H9 (cell line): ENCODE results near the gene NEDD4L. TPM values are rescaled to one million over a fixed set of nuclear protein-coding genes. Genes with fewer than 3 reads are reported as not detected.

Experiments used
- DNase-seq: peaks from one replicate; pipeline ENCODE4 v3.0.0-alpha.2; 2017
- H2AFZ ChIP-seq: one replicate; pipeline ENCODE4 v1.6.1; 2013; ENCODE audit warnings: mild to moderate bottlenecking, low read length, control low read depth, moderate library complexity
- H2AK5ac ChIP-seq: 2 replicates; pipeline ENCODE4 v1.6.1; 2013; ENCODE audit warnings: low read length, control low read depth, mixed read lengths; ENCODE audit not compliant: insufficient read length
- H2BK120ac ChIP-seq: one replicate; pipeline ENCODE4 v1.6.1; 2013; ENCODE audit warnings: low read depth, mild to moderate bottlenecking, low read length, control low read depth, inconsistent platforms; ENCODE audit not compliant: poor library complexity, severe bottlenecking
- H2BK12ac ChIP-seq: 2 replicates; pipeline ENCODE4 v1.6.1; 2013; ENCODE audit warnings: low read length, control low read depth, mixed read lengths, low read depth; ENCODE audit not compliant: insufficient read length
- H2BK15ac ChIP-seq: 2 replicates; pipeline ENCODE4 v1.6.1; 2013; ENCODE audit warnings: low read depth, low read length, control low read depth
- H2BK20ac ChIP-seq: one replicate; pipeline ENCODE4 v1.6.1; 2013; ENCODE audit warnings: low read depth, mild to moderate bottlenecking, low read length, control low read depth, inconsistent platforms; ENCODE audit not compliant: poor library complexity, severe bottlenecking
- H2BK5ac ChIP-seq: 2 replicates; pipeline ENCODE4 v1.6.1; 2013; ENCODE audit warnings: low read length, control low read depth, mixed read lengths; ENCODE audit not compliant: insufficient read length
- H3K14ac ChIP-seq: 2 replicates; pipeline ENCODE4 v1.6.1; 2013; ENCODE audit warnings: low read length, control low read depth; ENCODE audit not compliant: insufficient read depth
- H3K18ac ChIP-seq: 2 replicates; pipeline ENCODE4 v1.6.1; 2013; ENCODE audit warnings: low read depth, mild to moderate bottlenecking, mixed read lengths, low read length, control low read depth; ENCODE audit not compliant: insufficient read length
- H3K23ac ChIP-seq: 2 replicates; pipeline ENCODE4 v1.6.1; 2013; ENCODE audit warnings: low read length, control low read depth, mixed read lengths, low read depth; ENCODE audit not compliant: insufficient read length
- H3K23me2 ChIP-seq: 2 replicates; pipeline ENCODE4 v1.6.1; 2013; ENCODE audit warnings: low read depth, mild to moderate bottlenecking, mixed read lengths, low read length, control low read depth; ENCODE audit not compliant: insufficient read length, poor library complexity, severe bottlenecking
- H3K27ac ChIP-seq: 2 replicates; pipeline ENCODE4 v1.5.1; 2013; ENCODE audit warnings: low read length, control low read depth, mixed read lengths, low read depth; ENCODE audit not compliant: insufficient read length
- H3K27me3 ChIP-seq: 2 replicates; pipeline ENCODE4 v1.6.1; 2013; ENCODE audit warnings: low read length, control low read depth, inconsistent platforms; ENCODE audit not compliant: insufficient read depth
- H3K4ac ChIP-seq: 2 replicates; pipeline ENCODE4 v1.6.1; 2013; ENCODE audit warnings: low read depth, mild to moderate bottlenecking, control low read depth, inconsistent platforms, low read length, moderate library complexity
- H3K4me1 ChIP-seq: 2 replicates; pipeline ENCODE4 v1.6.1; 2013; ENCODE audit warnings: low read length, control low read depth, inconsistent platforms; ENCODE audit not compliant: insufficient read depth
- H3K4me2 ChIP-seq: 2 replicates; pipeline ENCODE4 v1.6.1; 2013; ENCODE audit warnings: low read length, control low read depth, mixed read lengths; ENCODE audit not compliant: insufficient read length, insufficient read depth
- H3K56ac ChIP-seq: 2 replicates; pipeline ENCODE4 v1.6.1; 2013; ENCODE audit warnings: low read depth, mild to moderate bottlenecking, mixed read lengths, low read length, control low read depth; ENCODE audit not compliant: insufficient read length
- H3K79me1 ChIP-seq: 2 replicates; pipeline ENCODE4 v1.6.1; 2013; ENCODE audit warnings: low read depth, mild to moderate bottlenecking, moderate library complexity, low read length, control low read depth, inconsistent platforms; ENCODE audit not compliant: insufficient read depth, poor library complexity, severe bottlenecking
- H3K79me2 ChIP-seq: 2 replicates; pipeline ENCODE4 v1.6.1; 2013; ENCODE audit warnings: low read length, control low read depth, inconsistent platforms; ENCODE audit not compliant: insufficient read depth
- H3K9ac ChIP-seq: 2 replicates; pipeline ENCODE4 v1.6.1; 2013; ENCODE audit warnings: low read length, control low read depth, mixed read lengths; ENCODE audit not compliant: insufficient read length; ENCODE audit errors: extremely low read depth
- H3K9me3 ChIP-seq: one replicate; pipeline ENCODE4 v1.6.1; 2013; ENCODE audit warnings: low read depth, low read length, inconsistent platforms; ENCODE audit not compliant: control insufficient read depth
- H3T11ph ChIP-seq: one replicate; pipeline ENCODE4 v1.6.1; 2013; ENCODE audit warnings: mild to moderate bottlenecking, low read length, control low read depth, inconsistent platforms
- H4K20me1 ChIP-seq: one replicate; pipeline ENCODE4 v1.6.1; 2013; ENCODE audit not compliant: control insufficient read depth, insufficient read length, insufficient read depth
- H4K5ac ChIP-seq: 2 replicates; pipeline ENCODE4 v1.6.1; 2013; ENCODE audit warnings: low read depth, mild to moderate bottlenecking, mixed read lengths, low read length, control low read depth; ENCODE audit not compliant: insufficient read length
- H4K8ac ChIP-seq: replicated peaks from 2 replicates; pipeline ENCODE4 v1.6.1; 2013; ENCODE audit warnings: low read length, control low read depth, mixed read lengths, low read depth; ENCODE audit not compliant: insufficient read length
- H4K91ac ChIP-seq: 2 replicates; pipeline ENCODE4 v1.6.1; 2013; ENCODE audit warnings: low read depth, mild to moderate bottlenecking, moderate library complexity, mixed read lengths, low read length, control low read depth; ENCODE audit not compliant: insufficient read length
- H3K27ac Mint-ChIP-seq, 3 experiments: 2 replicates in 2 of 3; 3 replicates in 1 of 3; pipeline ENCODE4 v1.8.0; 2020 to 2021; ENCODE audit warnings: mixed read lengths in 3 of 3, mild to moderate bottlenecking in 1 of 3, moderate library complexity in 1 of 3
- H3K27me3 Mint-ChIP-seq: 2 replicates; pipeline ENCODE4 v1.8.0; 2021; ENCODE audit warnings: low read depth, mild to moderate bottlenecking, moderate library complexity, mixed read lengths
- H3K36me3 Mint-ChIP-seq, 3 experiments: 2 replicates in 2 of 3; 3 replicates in 1 of 3; pipeline ENCODE4 v1.8.0; 2020 to 2021; ENCODE audit warnings: low read depth in 3 of 3, mixed read lengths in 3 of 3; ENCODE audit not compliant: insufficient read depth in 1 of 3
- H3K4me1 Mint-ChIP-seq, 2 experiments: 2 replicates each; pipeline ENCODE4 v1.8.0; 2020; ENCODE audit warnings: mixed read lengths in 2 of 2
- H3K4me3 Mint-ChIP-seq, 2 experiments: 2 replicates in 1 of 2; 3 replicates in 1 of 2; pipeline ENCODE4 v1.8.0; 2020 to 2021; ENCODE audit warnings: mild to moderate bottlenecking in 2 of 2, mixed read lengths in 2 of 2, moderate library complexity in 1 of 2
- H3K9me3 Mint-ChIP-seq, 2 experiments: 2 replicates in 1 of 2; 3 replicates in 1 of 2; pipeline ENCODE4 v1.8.0; 2020; ENCODE audit warnings: mild to moderate bottlenecking in 2 of 2, mixed read lengths in 2 of 2, moderate library complexity in 1 of 2
- CTCF ChIP-seq: fragments of 200-600 bp; sonication (generic); conservative IDR thresholded peaks from 3 replicates; pipeline ENCODE4 v1.8.0; 2021; ENCODE audit warnings: antibody characterized with exemption, mild to moderate bottlenecking
- WGBS: extraction: QIAGEN DNeasy Blood & Tissue Kit; methylation state at CpG from one replicate; pipeline ENCODE4 v1.1.7; 2013; ENCODE audit warnings: missing lambda C conversion rate, low lambda C conversion rate, mixed read lengths; ENCODE audit not compliant: insufficient read length; ENCODE audit errors: extremely low coverage; 5-methylcytosine and 5-hydroxymethylcytosine counted together
- total RNA-seq: library from RNA; stranded (reverse); gene quantifications from 2 replicates; pipeline ENCODE4 v1.2.1, GENCODE V29; 2021

Gene NEDD4L
- total RNA-seq, 1 experiment from 2014 or later: 76.3 TPM

GRCh38 chr18:58349650-58350049 lies 305.6 kb downstream of the NEDD4L start:
- H3K27me3 Mint-ChIP-seq: no peaks in the 10 kb centered on the region
- H3K9me3 Mint-ChIP-seq: no peaks in the 10 kb centered on the region
- Histone ChIP-seq H3K4me2 (no peak overlapping the region), H3K14ac (no peak overlapping the region), H3K9ac (no peak overlapping the region), H4K8ac (no peak overlapping the region), H3K9me3 (no peaks in the 10 kb centered on the region), H3K4me1 (peaks cover 10% of the 10 kb centered on the region), H2BK20ac (no peak overlapping the region), H2BK120ac (no peak overlapping the region), H3T11ph (no peak overlapping the region), H4K5ac (no peak overlapping the region), H2BK15ac (no peak overlapping the region), H2AFZ (no peak overlapping the region), H3K79me1 (no peaks in the 10 kb centered on the region), H3K4ac (no peak overlapping the region), H2AK5ac (no peak overlapping the region), H3K23ac (no peak overlapping the region), H3K23me2 (no peaks in the 10 kb centered on the region), H3K79me2 (no peaks in the 10 kb centered on the region), H4K20me1 (peaks cover under 1% of the 10 kb centered on the region), H3K27ac (no peak overlapping the region), H2BK5ac (no peak overlapping the region), H2BK12ac (no peak overlapping the region), H3K56ac (no peak overlapping the region), H4K91ac (no peak overlapping the region), H3K18ac (no peak overlapping the region), H3K27me3 (no peaks in the 10 kb centered on the region)
- no peak overlapping the region for H3K4me3 Mint-ChIP-seq
- no peak for TF ChIP-seq CTCF
- H3K27ac Mint-ChIP-seq: no peak overlapping the region
- no peak for DNase-seq
- WGBS: no CpG with 5 or more reads among the region's 2 CpGs
- peaks cover 40 to 44% of the 10 kb centered on the region in 2 experiments for H3K4me1 Mint-ChIP-seq
- peaks cover 5 to 49% (median 43%) of the 10 kb centered on the region in 3 experiments for H3K36me3 Mint-ChIP-seq
